Tibial nerve (tissue), 4 donors: Measurements from ENCODE around the gene INPP5K.

Source experiments
- CTCF ChIP-seq, 5 experiments: fragments of 200-600 bp in 3 of 5; fragments of 450-650 bp in 2 of 5; sonication (generic) in 3 of 5; IDR thresholded peaks; one replicate each; pipeline ENCODE4 v1.5.1; 2016 to 2019; ENCODE audit warnings: antibody characterized with exemption in 5 of 5, mild to moderate bottlenecking in 3 of 5, moderate library complexity in 2 of 5
- EP300 ChIP-seq, 2 donors: sonication (generic); formaldehyde crosslinking; IDR thresholded peaks; one replicate each; pipeline ENCODE4 v1.6.1; 2017; ENCODE audit warnings: antibody characterized with exemption in 2 of 2, mild to moderate bottlenecking in 1 of 2
- POLR2A ChIP-seq, 2 donors: fragments of 450-650 bp; IDR thresholded peaks; one replicate each; pipeline ENCODE4 v1.6.1; 2017; ENCODE audit warnings: antibody characterized with exemption in 2 of 2, mild to moderate bottlenecking in 2 of 2, moderate library complexity in 2 of 2

- TF ChIP-seq POLR2A (IDR thresholded peaks at IDR 0.05) (no peak), EP300 (IDR thresholded peaks at IDR 0.05) (no peak), CTCF (IDR thresholded peaks at IDR 0.05) (no peak)
Measured at GRCh38 chr17:1496869-1497268, 19.5 kb downstream of the INPP5K start.
